Measurements from ENCODE around the gene C1orf141.
"Not testable (repeated sequence)": the region's sequence is repeated elsewhere in the genome, so short reads cannot be mapped to it uniquely, and the experiment has no call there.

Gene C1orf141

GRCh38 chr1:67143966-67144365 lies 9.2 kb upstream of the C1orf141 start:
- DNase-seq (ENCODE audit: low read depth in 1 of 2, low spot score in 1 of 2), result no peak

- no peak for DNase-seq (ENCODE audit: low read depth in 1 of 2, low spot score in 1 of 2)
Measured at GRCh38 chr1:67142931-67143330, 8.2 kb upstream of the C1orf141 start.

- not testable (repeated sequence) for DNase-seq (ENCODE audit: low read depth in 1 of 2, low spot score in 1 of 2)
Measured at GRCh38 chr1:67141832-67142231, 7.1 kb upstream of the C1orf141 start.

GRCh38 chr1:67140460-67140859 lies 5.7 kb upstream of the C1orf141 start:
- DNase-seq (ENCODE audit: low read depth in 1 of 2, low spot score in 1 of 2), result no peak

GRCh38 chr1:67138813-67139499 lies 4.2 kb upstream of the C1orf141 start:
- no peak for DNase-seq (ENCODE audit: low read depth in 1 of 2, low spot score in 1 of 2)

GRCh38 chr1:67137307-67137753 lies 2.6 kb upstream of the C1orf141 start:
- DNase-seq (ENCODE audit: low read depth in 1 of 2, low spot score in 1 of 2), result no peak

- no peak for DNase-seq (ENCODE audit: low read depth in 1 of 2, low spot score in 1 of 2)
Measured at GRCh38 chr1:67135354-67135753, 584 bp upstream of the C1orf141 start.

GRCh38 chr1:67133177-67133576 lies 1.6 kb downstream of the C1orf141 start:
- DNase-seq (ENCODE audit: low read depth in 1 of 2, low spot score in 1 of 2), result no peak

- no peak for DNase-seq (ENCODE audit: low read depth in 1 of 2, low spot score in 1 of 2)
Measured at GRCh38 chr1:67130673-67131072, 4.1 kb downstream of the C1orf141 start.

GRCh38 chr1:67126974-67127373 lies 7.8 kb downstream of the C1orf141 start:
- no peak for DNase-seq (ENCODE audit: low read depth in 1 of 2, low spot score in 1 of 2)

GRCh38 chr1:67126111-67126746 lies 8.5 kb downstream of the C1orf141 start:
- no peak for DNase-seq (ENCODE audit: low read depth in 1 of 2, low spot score in 1 of 2)

GRCh38 chr1:67124455-67124854 lies 10.3 kb downstream of the C1orf141 start:
- DNase-seq (ENCODE audit: low read depth in 1 of 2, low spot score in 1 of 2), result no peak

GRCh38 chr1:67120855-67121619 lies 13.7 kb downstream of the C1orf141 start:
- no peak for DNase-seq (ENCODE audit: low read depth in 1 of 2, low spot score in 1 of 2)

GRCh38 chr1:67118646-67119045 lies 16.1 kb downstream of the C1orf141 start:
- DNase-seq (ENCODE audit: low read depth in 1 of 2, low spot score in 1 of 2), result no peak

GRCh38 chr1:67118191-67118590 lies 16.6 kb downstream of the C1orf141 start:
- DNase-seq (ENCODE audit: low read depth in 1 of 2, low spot score in 1 of 2), result no peak

GRCh38 chr1:67114162-67114561 lies 20.6 kb downstream of the C1orf141 start:
- DNase-seq (ENCODE audit: low read depth in 1 of 2, low spot score in 1 of 2), result no peak

GRCh38 chr1:67110352-67110751 lies 24.4 kb downstream of the C1orf141 start:
- no peak for DNase-seq (ENCODE audit: low read depth in 1 of 2, low spot score in 1 of 2)

GRCh38 chr1:67105508-67105907 lies 29.3 kb downstream of the C1orf141 start:
- no peak for DNase-seq (ENCODE audit: low read depth in 1 of 2, low spot score in 1 of 2)

- no peak for DNase-seq (ENCODE audit: low read depth in 1 of 2, low spot score in 1 of 2)
Measured at GRCh38 chr1:67103548-67103947, 31.2 kb downstream of the C1orf141 start.

GRCh38 chr1:67100833-67101232 lies 33.9 kb downstream of the C1orf141 start:
- DNase-seq (ENCODE audit: low read depth in 1 of 2, low spot score in 1 of 2), result no peak

GRCh38 chr1:67097305-67097704 lies 37.5 kb downstream of the C1orf141 start:
- no peak for DNase-seq (ENCODE audit: low read depth in 1 of 2, low spot score in 1 of 2)

GRCh38 chr1:67094191-67094590 lies 40.6 kb downstream of the C1orf141 start:
- DNase-seq (ENCODE audit: low read depth in 1 of 2, low spot score in 1 of 2), result no peak
